ENCODE results near the gene TMEM208. TPM values are rescaled to one million over a fixed set of nuclear protein-coding genes. Genes with fewer than 3 reads are reported as not detected.
A peak's percentile ranks its signal among the peaks of the same experiment; 100 is the strongest.

Gene TMEM208
- total and polyA plus RNA-seq, 4 experiments from 2014 or later: 35.5 to 99.1 (median 60.0) TPM

- intact Hi-C loops (cut with micrococcal nuclease): no loop called here
- ChIA-PET CTCF (ENCODE audit: partially characterized antibody) (interaction anchor here (1.3 kb wide), 1 partner anchor 47 kb away, joined by 3 read pairs; no protein-coding TSS in a partner anchor), POLR2A (ENCODE audit: partially characterized antibody) (interaction anchor here (1.4 to 3.5 kb wide), 2 partner anchors 30 to 48 kb away, joined by 6 to 11 read pairs; partner anchors contain the start of gene TMEM208)
- H3K4me3 Mint-ChIP-seq: peak overlapping the region in 1 of 8 donors; percentile 73
- peaks cover 22 to 70% of the 10 kb centered on the region in 2 donors for H3K36me3 Mint-ChIP-seq
- Histone ChIP-seq H3K36me3 (ENCODE audit: insufficient read depth, low read length) (peaks cover 60% of the 10 kb centered on the region), H3K27me3 (ENCODE audit: insufficient read depth, low read length) (no peaks in the 10 kb centered on the region), H3K4me1 (ENCODE audit: insufficient read depth, low read length) (peaks cover 20% of the 10 kb centered on the region), H3K9me3 (ENCODE audit: control insufficient read depth in 1 of 2, low read length in 2 of 2) (no peaks in the 10 kb centered on the region), H3K27ac (ENCODE audit: low read depth, low read length) (no peak overlapping the region), H3K4me3 (ENCODE audit: low read length in 2 of 2) (no peak overlapping the region)
- peaks cover 0 to 2% (median 0%) of the 10 kb centered on the region in 8 donors for H3K9me3 Mint-ChIP-seq
- DNase-seq: no peak
- H3K27ac Mint-ChIP-seq: peak overlapping the region in 3 of 7 donors; percentile 42 to 77 (median 71)
- H3K4me1 Mint-ChIP-seq: peaks cover 17 to 52% (median 37%) of the 10 kb centered on the region in 4 donors
- H3K27me3 Mint-ChIP-seq: no peaks in the 10 kb centered on the region
These were observed 30.0 kb upstream of the TMEM208 start for GRCh38 chr16:67196881-67197280.

DNA sequence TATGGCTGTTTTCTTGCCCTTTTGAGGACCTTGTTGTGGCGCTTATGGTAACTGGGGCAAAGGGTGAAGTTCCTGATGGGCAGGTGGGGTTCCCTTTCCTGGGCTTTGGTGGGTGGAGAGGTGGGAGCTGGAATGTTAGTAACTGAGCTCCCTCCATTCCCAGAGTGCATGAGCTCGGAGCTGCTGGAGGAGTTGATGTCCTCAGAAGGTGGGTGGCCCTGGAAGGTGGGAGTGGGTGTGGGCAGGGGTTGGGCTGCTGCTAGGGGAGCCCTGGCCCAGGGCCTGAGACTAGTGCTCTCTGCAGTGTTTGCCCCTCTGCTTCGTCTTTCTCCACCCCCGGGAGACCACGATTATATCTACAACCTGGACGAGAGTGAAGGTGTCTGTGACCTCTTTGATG lies 29.2 kb upstream of the TMEM208 start:
- Histone ChIP-seq H3K9me3 (ENCODE audit: control insufficient read depth in 1 of 2, low read length in 2 of 2) (no peaks in the 10 kb centered on the region), H3K27me3 (ENCODE audit: insufficient read depth, low read length) (no peaks in the 10 kb centered on the region), H3K4me3 (ENCODE audit: low read length in 2 of 2) (no peak overlapping the region), H3K4me1 (ENCODE audit: insufficient read depth, low read length) (peaks cover 16% of the 10 kb centered on the region), H3K36me3 (ENCODE audit: insufficient read depth, low read length) (peaks cover 65% of the 10 kb centered on the region), H3K27ac (ENCODE audit: low read depth, low read length) (no peak overlapping the region)
- Mint-ChIP-seq H3K9me3 (peaks cover 0 to 2% (median 0%) of the 10 kb centered on the region in 8 donors), H3K27ac (peak overlapping the region in 3 of 7 donors; percentile 4 to 76 (median 36)), H3K27me3 (no peaks in the 10 kb centered on the region), H3K4me1 (peaks cover 15 to 47% (median 32%) of the 10 kb centered on the region in 4 donors), H3K36me3 (peaks cover 22 to 69% of the 10 kb centered on the region in 2 donors), H3K4me3 (no peak overlapping the region)
- DNase-seq: no peak
- POLR2A ChIA-PET (ENCODE audit: partially characterized antibody): interaction anchor here (1.0 to 3.5 kb wide), 2 partner anchors 29 to 43 kb away, joined by 4 to 11 read pairs; partner anchors contain the start of gene TMEM208
- CTCF ChIA-PET (ENCODE audit: partially characterized antibody): interaction anchor here (0.8 to 1.8 kb wide), 8 partner anchors 11 to 198 kb away, joined by 3 to 8 read pairs (median 4); partner anchors contain the start of gene FHOD1
- intact Hi-C loops (cut with micrococcal nuclease): no loop called here

DNA sequence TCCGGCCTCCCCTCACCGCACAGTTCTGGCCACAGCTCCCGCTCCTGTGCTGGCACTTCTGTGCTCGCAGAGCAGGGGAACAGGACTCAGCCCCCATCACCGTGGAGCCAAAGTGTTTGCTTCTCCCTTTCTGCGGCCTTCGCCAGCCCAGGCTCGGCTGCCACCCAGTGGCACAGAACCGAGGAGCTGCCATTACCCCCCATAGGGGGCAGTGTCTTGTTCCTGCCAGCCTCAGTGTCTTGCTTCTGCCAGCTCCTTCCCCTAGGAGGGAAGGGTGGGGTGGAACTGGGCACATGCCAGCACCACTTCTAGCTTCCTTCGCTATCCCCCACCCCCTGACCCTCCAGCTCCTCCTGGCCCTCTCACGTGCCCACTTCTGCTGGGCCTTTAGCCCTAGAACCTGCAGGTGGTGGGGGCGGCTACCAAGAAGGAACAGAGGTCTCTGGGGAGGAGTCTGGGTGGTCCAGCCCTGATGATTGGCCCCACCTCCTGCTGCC lies 28.6 kb upstream of the TMEM208 start:
- Histone ChIP-seq H3K27me3 (ENCODE audit: insufficient read depth, low read length) (no peaks in the 10 kb centered on the region), H3K36me3 (ENCODE audit: insufficient read depth, low read length) (peaks cover 65% of the 10 kb centered on the region), H3K4me3 (ENCODE audit: low read length in 2 of 2) (no peak overlapping the region), H3K4me1 (ENCODE audit: insufficient read depth, low read length) (peaks cover 11% of the 10 kb centered on the region), H3K27ac (ENCODE audit: low read depth, low read length) (no peak overlapping the region), H3K9me3 (ENCODE audit: control insufficient read depth in 1 of 2, low read length in 2 of 2) (no peaks in the 10 kb centered on the region)
- peaks cover 0 to 2% (median 0%) of the 10 kb centered on the region in 8 donors for H3K9me3 Mint-ChIP-seq
- peaks cover 11 to 41% (median 28%) of the 10 kb centered on the region in 4 donors for H3K4me1 Mint-ChIP-seq
- no peak overlapping the region for H3K4me3 Mint-ChIP-seq
- H3K27ac Mint-ChIP-seq: peak overlapping the region in 4 of 7 donors; percentile 53 to 78 (median 73)
- DNase-seq: peak in 1 of 5 donors; percentile 22
- H3K27me3 Mint-ChIP-seq: no peaks in the 10 kb centered on the region
- H3K36me3 Mint-ChIP-seq: peaks cover 22 to 68% of the 10 kb centered on the region in 2 donors
- POLR2A ChIA-PET (ENCODE audit: partially characterized antibody): interaction anchor here (1.0 to 3.5 kb wide), 2 partner anchors 29 to 43 kb away, joined by 4 to 11 read pairs; partner anchors contain the start of gene TMEM208
- CTCF ChIA-PET (ENCODE audit: partially characterized antibody): interaction anchor here (0.8 to 1.8 kb wide), 8 partner anchors 11 to 199 kb away, joined by 3 to 8 read pairs (median 4); partner anchors contain the start of gene FHOD1
- intact Hi-C loops (cut with micrococcal nuclease): no loop called here

GRCh38 chr16:67199011-67199807 lies 27.7 kb upstream of the TMEM208 start, which contains the start of gene ELMO3:
Gene ELMO3, plus strand, starts transcription at chr16:67199131. Its CDS starts 196 bp downstream, at chr16:67199327.
- Mint-ChIP-seq H3K4me1 (peaks cover 8 to 32% (median 19%) of the 10 kb centered on the region in 4 donors), H3K4me3 (no peak within 1 kb of the TSS), H3K9me3 (peaks cover 0 to 2% (median 0%) of the 10 kb centered on the region in 8 donors), H3K27ac (peak within 1 kb of the TSS in 5 of 7 donors; percentile 4 to 78 (median 70)), H3K36me3 (peaks cover 22 to 59% of the 10 kb centered on the region in 2 donors), H3K27me3 (no peaks in the 10 kb centered on the region)
- intact Hi-C loops (cut with micrococcal nuclease): no loop called here
- peak in 1 of 5 donors; percentile 9 for DNase-seq
- no peak within 1 kb of the TSS for H3K27ac ChIP-seq (ENCODE audit: low read depth, low read length)
- CTCF ChIA-PET (ENCODE audit: partially characterized antibody): interaction anchor here (1.3 to 1.8 kb wide), 3 partner anchors 24 to 44 kb away, joined by 3 to 8 read pairs (median 7); no protein-coding TSS in a partner anchor
- H3K4me1 ChIP-seq (ENCODE audit: insufficient read depth, low read length): peaks cover 1% of the 10 kb centered on the region
- no peak within 1 kb of the TSS for H3K4me3 ChIP-seq (ENCODE audit: low read length in 2 of 2)
- POLR2A ChIA-PET (ENCODE audit: partially characterized antibody): interaction anchor here (0.6 to 3.5 kb wide), 2 partner anchors 9 to 28 kb away, joined by 3 to 11 read pairs; partner anchors contain the start of gene TMEM208
- no peaks in the 10 kb centered on the region for H3K9me3 ChIP-seq (ENCODE audit: control insufficient read depth in 1 of 2, low read length in 2 of 2)
- H3K36me3 ChIP-seq (ENCODE audit: insufficient read depth, low read length): peaks cover 60% of the 10 kb centered on the region
- no peaks in the 10 kb centered on the region for H3K27me3 ChIP-seq (ENCODE audit: insufficient read depth, low read length)

GRCh38 chr16:67199808-67200198 lies 27.1 kb upstream of the TMEM208 start:
- ChIA-PET POLR2A (ENCODE audit: partially characterized antibody) (interaction anchor here (0.6 to 3.5 kb wide), 3 partner anchors 9 to 45 kb away, joined by 3 to 11 read pairs (median 10); partner anchors contain the start of gene TMEM208), CTCF (ENCODE audit: partially characterized antibody) (no interaction called here)
- Histone ChIP-seq H3K27me3 (ENCODE audit: insufficient read depth, low read length) (no peaks in the 10 kb centered on the region), H3K9me3 (ENCODE audit: control insufficient read depth in 1 of 2, low read length in 2 of 2) (no peaks in the 10 kb centered on the region), H3K4me1 (ENCODE audit: insufficient read depth, low read length) (no peaks in the 10 kb centered on the region), H3K27ac (ENCODE audit: low read depth, low read length) (no peak overlapping the region), H3K36me3 (ENCODE audit: insufficient read depth, low read length) (peaks cover 54% of the 10 kb centered on the region), H3K4me3 (ENCODE audit: low read length in 2 of 2) (no peak overlapping the region)
- peaks cover 8 to 27% (median 17%) of the 10 kb centered on the region in 4 donors for H3K4me1 Mint-ChIP-seq
- H3K36me3 Mint-ChIP-seq: peaks cover 22 to 54% of the 10 kb centered on the region in 2 donors
- H3K27me3 Mint-ChIP-seq: no peaks in the 10 kb centered on the region
- peak overlapping the region in 2 of 7 donors; percentile 12 to 78 for H3K27ac Mint-ChIP-seq
- peaks cover 0 to 2% (median 0%) of the 10 kb centered on the region in 8 donors for H3K9me3 Mint-ChIP-seq
- no peak for DNase-seq
- H3K4me3 Mint-ChIP-seq: no peak overlapping the region
- intact Hi-C loops (cut with micrococcal nuclease): no loop called here

GRCh38 chr16:67200491-67200890 lies 26.4 kb upstream of the TMEM208 start:
- peaks cover 48% of the 10 kb centered on the region for H3K36me3 ChIP-seq (ENCODE audit: insufficient read depth, low read length)
- H3K36me3 Mint-ChIP-seq: peaks cover 20 to 48% of the 10 kb centered on the region in 2 donors
- H3K27me3 Mint-ChIP-seq: no peaks in the 10 kb centered on the region
- DNase-seq: no peak
- no peaks in the 10 kb centered on the region for H3K4me1 ChIP-seq (ENCODE audit: insufficient read depth, low read length)
- peak overlapping the region in 1 of 7 donors; percentile 31 for H3K27ac Mint-ChIP-seq
- intact Hi-C loops (cut with micrococcal nuclease): no loop called here
- peaks cover 8 to 26% (median 16%) of the 10 kb centered on the region in 4 donors for H3K4me1 Mint-ChIP-seq
- H3K4me3 Mint-ChIP-seq: no peak overlapping the region
- H3K9me3 ChIP-seq (ENCODE audit: control insufficient read depth in 1 of 2, low read length in 2 of 2): no peaks in the 10 kb centered on the region
- H3K27ac ChIP-seq (ENCODE audit: low read depth, low read length): no peak overlapping the region
- no peak overlapping the region for H3K4me3 ChIP-seq (ENCODE audit: low read length in 2 of 2)
- no peaks in the 10 kb centered on the region for H3K27me3 ChIP-seq (ENCODE audit: insufficient read depth, low read length)
- ChIA-PET CTCF (ENCODE audit: partially characterized antibody) (no interaction called here), POLR2A (ENCODE audit: partially characterized antibody) (interaction anchor here (1.7 kb wide), 1 partner anchor 44 kb away, joined by 10 read pairs; no protein-coding TSS in a partner anchor)
- H3K9me3 Mint-ChIP-seq: peaks cover 0 to 2% (median 0%) of the 10 kb centered on the region in 8 donors

Data from CD4-positive, alpha-beta memory T cell (primary cell).